ENCODE measurements around the gene RIPOR2. TPM values are rescaled to one million over a fixed set of nuclear protein-coding genes. Genes with fewer than 3 reads are reported as not detected.
A peak's percentile ranks its signal among the peaks of the same experiment; 100 is the strongest.

The RIPOR2 gene
- total and polyA plus RNA-seq, 2 donors from 2014 or later, result 1.7 to 24.2 TPM

DNA sequence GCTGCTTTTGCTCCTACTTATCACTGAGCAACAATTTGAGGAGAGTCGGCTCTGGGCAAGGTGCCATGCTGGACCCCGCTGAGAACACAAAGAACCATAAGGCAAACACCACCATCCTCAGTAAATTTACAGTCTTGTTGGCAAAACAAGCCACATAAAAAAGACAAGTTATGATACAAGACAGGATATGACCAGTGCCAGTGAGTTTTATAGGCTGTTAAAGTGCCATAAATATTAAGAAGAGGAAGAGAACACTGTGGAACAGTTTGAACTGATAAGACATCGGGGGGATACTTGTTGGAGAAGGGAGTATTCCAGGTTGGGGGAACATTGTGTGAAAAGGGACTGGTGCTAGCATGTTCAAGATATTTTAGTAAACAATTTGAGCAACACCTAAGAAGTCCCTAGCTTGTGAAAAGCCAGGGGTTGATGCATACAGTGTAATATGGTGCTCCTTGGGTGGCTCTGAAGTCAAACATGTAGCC, 25.3 kb upstream of the RIPOR2 start:
- intact Hi-C loops (cut with DNase I), result no loop called here
- no peak overlapping the region for H3K27ac ChIP-seq (ENCODE audit: low read depth in 2 of 2, low read length in 2 of 2)
- peak in 2 of 5 donors; percentile 2 to 7 for DNase-seq
- no peaks in the 10 kb centered on the region for H3K27me3 ChIP-seq (ENCODE audit: control insufficient read depth, insufficient read depth, low read length)
- no peak for FAIRE-seq
- peaks cover 0 to 4% (median 0%) of the 10 kb centered on the region in 3 donors for H3K4me1 ChIP-seq (ENCODE audit: control insufficient read depth in 2 of 3, insufficient read depth in 2 of 3, low read depth in 1 of 3, low read length in 3 of 3)
- H3K9me3 ChIP-seq (ENCODE audit: control insufficient read depth in 2 of 3, insufficient read depth in 1 of 3, low read length in 3 of 3), result no peaks in the 10 kb centered on the region
- no peak overlapping the region for H3K9ac ChIP-seq (ENCODE audit: low read length in 3 of 3)
- TF ChIP-seq, protein P1, sequence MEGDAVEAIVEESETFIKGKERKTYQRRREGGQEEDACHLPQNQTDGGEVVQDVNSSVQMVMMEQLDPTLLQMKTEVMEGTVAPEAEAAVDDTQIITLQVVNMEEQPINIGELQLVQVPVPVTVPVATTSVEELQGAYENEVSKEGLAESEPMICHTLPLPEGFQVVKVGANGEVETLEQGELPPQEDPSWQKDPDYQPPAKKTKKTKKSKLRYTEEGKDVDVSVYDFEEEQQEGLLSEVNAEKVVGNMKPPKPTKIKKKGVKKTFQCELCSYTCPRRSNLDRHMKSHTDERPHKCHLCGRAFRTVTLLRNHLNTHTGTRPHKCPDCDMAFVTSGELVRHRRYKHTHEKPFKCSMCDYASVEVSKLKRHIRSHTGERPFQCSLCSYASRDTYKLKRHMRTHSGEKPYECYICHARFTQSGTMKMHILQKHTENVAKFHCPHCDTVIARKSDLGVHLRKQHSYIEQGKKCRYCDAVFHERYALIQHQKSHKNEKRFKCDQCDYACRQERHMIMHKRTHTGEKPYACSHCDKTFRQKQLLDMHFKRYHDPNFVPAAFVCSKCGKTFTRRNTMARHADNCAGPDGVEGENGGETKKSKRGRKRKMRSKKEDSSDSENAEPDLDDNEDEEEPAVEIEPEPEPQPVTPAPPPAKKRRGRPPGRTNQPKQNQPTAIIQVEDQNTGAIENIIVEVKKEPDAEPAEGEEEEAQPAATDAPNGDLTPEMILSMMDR (IDR thresholded peaks at IDR 0.05; ENCODE audit: borderline replicate concordance, extremely low read depth, insufficient read depth), result no peak
- no peaks in the 10 kb centered on the region for H3K36me3 ChIP-seq (ENCODE audit: control insufficient read depth in 2 of 3, insufficient read depth in 3 of 3, low read length in 3 of 3)
- H3K4me3 ChIP-seq (ENCODE audit: low read length in 3 of 3), result peak overlapping the region in 1 of 3 donors; percentile 2

DNA sequence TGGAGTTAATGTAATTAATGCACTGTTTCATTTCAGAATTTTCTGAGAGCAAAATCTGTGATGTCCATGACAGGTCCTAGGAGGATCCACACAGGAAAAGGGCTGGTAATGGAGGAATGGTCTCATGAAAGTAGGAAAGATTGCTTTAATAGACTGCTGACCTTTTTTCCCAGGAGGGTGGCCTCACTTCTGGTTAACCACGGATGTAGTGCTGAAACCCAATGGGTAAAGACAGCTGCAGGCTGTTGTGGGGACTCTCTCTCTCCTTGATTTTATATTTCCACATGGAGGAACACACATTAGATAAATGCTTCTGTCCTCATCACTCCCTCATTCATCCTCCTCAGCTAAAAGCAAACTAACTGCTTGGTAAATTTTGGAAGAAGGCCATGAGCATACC, 23.6 kb upstream of the RIPOR2 start:
- TF ChIP-seq, protein P1 (IDR thresholded peaks at IDR 0.05; ENCODE audit: borderline replicate concordance, extremely low read depth, insufficient read depth), result no peak
- Histone ChIP-seq H3K9ac (ENCODE audit: low read length in 3 of 3) (no peak overlapping the region), H3K4me3 (ENCODE audit: low read length in 3 of 3) (no peak overlapping the region), H3K27ac (ENCODE audit: low read depth in 2 of 2, low read length in 2 of 2) (no peak overlapping the region), H3K4me1 (ENCODE audit: control insufficient read depth in 2 of 3, insufficient read depth in 2 of 3, low read depth in 1 of 3, low read length in 3 of 3) (peaks cover 0 to 4% (median 0%) of the 10 kb centered on the region in 3 donors), H3K9me3 (ENCODE audit: control insufficient read depth in 2 of 3, insufficient read depth in 1 of 3, low read length in 3 of 3) (no peaks in the 10 kb centered on the region), H3K27me3 (ENCODE audit: control insufficient read depth, insufficient read depth, low read length) (no peaks in the 10 kb centered on the region), H3K36me3 (ENCODE audit: control insufficient read depth in 2 of 3, insufficient read depth in 3 of 3, low read length in 3 of 3) (no peaks in the 10 kb centered on the region)
- DNase-seq (no peak), FAIRE-seq (no peak)
- intact Hi-C loops (cut with DNase I), result no loop called here

DNA sequence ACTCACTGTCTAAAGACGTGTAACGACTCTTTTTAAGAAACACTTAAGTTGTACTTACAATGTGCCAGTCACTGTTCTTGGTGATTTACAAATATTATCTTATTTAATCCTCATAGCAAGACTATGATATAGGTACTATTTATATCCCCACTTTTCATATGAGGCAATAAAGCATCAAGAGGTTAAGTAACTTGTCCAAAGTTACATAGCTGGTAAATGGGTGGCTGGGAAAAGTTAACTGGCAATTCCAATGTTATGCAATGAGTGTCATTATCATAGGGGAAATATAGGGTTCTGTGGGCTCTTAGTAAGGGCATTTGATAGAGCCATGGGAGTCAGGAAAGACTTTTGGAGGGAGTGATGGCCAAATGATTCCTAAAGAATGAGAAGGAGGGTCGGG, 21.4 kb upstream of the RIPOR2 start:
- no peak for FAIRE-seq

More for the DNA sequence above, 21.4 kb upstream of the RIPOR2 start:
- Histone ChIP-seq H3K4me1 (ENCODE audit: control insufficient read depth in 2 of 3, insufficient read depth in 2 of 3, low read depth in 1 of 3, low read length in 3 of 3) (peaks cover 0 to 4% (median 0%) of the 10 kb centered on the region in 3 donors), H3K9ac (ENCODE audit: low read length in 3 of 3) (no peak overlapping the region), H3K27ac (ENCODE audit: low read depth in 2 of 2, low read length in 2 of 2) (no peak overlapping the region), H3K4me3 (ENCODE audit: low read length in 3 of 3) (no peak overlapping the region), H3K27me3 (ENCODE audit: control insufficient read depth, insufficient read depth, low read length) (no peaks in the 10 kb centered on the region), H3K9me3 (ENCODE audit: control insufficient read depth in 2 of 3, insufficient read depth in 1 of 3, low read length in 3 of 3) (no peaks in the 10 kb centered on the region), H3K36me3 (ENCODE audit: control insufficient read depth in 2 of 3, insufficient read depth in 3 of 3, low read length in 3 of 3) (no peaks in the 10 kb centered on the region)
- DNase-seq, result no peak
- intact Hi-C loops (cut with DNase I), result no loop called here
- TF ChIP-seq, protein P1 (IDR thresholded peaks at IDR 0.05; ENCODE audit: borderline replicate concordance, extremely low read depth, insufficient read depth), result no peak
